ENCODE data around the gene RIOK3.

DNA sequence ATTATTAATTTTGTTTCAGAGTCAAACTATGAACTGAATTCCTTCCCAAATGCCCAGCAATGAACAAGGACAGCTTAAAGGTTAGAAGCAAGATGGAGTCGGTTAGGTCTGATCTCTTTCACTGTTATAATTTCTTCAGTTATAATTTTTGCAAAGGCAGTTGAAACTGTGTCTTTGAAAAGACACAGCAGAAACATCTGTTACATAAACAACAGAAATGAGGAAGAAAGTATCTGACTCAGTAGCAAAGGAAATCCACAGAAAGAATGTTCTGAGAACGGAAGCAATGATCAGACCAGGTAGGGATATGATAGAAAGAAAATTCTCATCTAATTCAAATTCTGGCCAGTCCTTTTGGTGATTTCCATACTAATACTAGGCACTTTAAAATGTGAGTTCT is 45.0 kb downstream of the RIOK3 start:
- TF ChIP-seq GABPA (IDR thresholded peaks at IDR 0.05 in 1 of 2, conservative IDR thresholded peaks at IDR 0.05 in 1 of 2) = no peak
- TF ChIP-seq CTCF (IDR thresholded peaks at IDR 0.05; ENCODE audit: low read depth, low read length, missing input control) = no peak
- no peak for TF ChIP-seq NR2F2 (IDR thresholded peaks at IDR 0.05)
- TF ChIP-seq RAD21 (IDR thresholded peaks at IDR 0.05) = no peak
- TF ChIP-seq, protein P1, sequence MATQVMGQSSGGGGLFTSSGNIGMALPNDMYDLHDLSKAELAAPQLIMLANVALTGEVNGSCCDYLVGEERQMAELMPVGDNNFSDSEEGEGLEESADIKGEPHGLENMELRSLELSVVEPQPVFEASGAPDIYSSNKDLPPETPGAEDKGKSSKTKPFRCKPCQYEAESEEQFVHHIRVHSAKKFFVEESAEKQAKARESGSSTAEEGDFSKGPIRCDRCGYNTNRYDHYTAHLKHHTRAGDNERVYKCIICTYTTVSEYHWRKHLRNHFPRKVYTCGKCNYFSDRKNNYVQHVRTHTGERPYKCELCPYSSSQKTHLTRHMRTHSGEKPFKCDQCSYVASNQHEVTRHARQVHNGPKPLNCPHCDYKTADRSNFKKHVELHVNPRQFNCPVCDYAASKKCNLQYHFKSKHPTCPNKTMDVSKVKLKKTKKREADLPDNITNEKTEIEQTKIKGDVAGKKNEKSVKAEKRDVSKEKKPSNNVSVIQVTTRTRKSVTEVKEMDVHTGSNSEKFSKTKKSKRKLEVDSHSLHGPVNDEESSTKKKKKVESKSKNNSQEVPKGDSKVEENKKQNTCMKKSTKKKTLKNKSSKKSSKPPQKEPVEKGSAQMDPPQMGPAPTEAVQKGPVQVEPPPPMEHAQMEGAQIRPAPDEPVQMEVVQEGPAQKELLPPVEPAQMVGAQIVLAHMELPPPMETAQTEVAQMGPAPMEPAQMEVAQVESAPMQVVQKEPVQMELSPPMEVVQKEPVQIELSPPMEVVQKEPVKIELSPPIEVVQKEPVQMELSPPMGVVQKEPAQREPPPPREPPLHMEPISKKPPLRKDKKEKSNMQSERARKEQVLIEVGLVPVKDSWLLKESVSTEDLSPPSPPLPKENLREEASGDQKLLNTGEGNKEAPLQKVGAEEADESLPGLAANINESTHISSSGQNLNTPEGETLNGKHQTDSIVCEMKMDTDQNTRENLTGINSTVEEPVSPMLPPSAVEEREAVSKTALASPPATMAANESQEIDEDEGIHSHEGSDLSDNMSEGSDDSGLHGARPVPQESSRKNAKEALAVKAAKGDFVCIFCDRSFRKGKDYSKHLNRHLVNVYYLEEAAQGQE (IDR thresholded peaks at IDR 0.05) = no peak
- TF ChIP-seq, protein P2, sequence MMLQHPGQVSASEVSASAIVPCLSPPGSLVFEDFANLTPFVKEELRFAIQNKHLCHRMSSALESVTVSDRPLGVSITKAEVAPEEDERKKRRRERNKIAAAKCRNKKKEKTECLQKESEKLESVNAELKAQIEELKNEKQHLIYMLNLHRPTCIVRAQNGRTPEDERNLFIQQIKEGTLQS (IDR thresholded peaks at IDR 0.05) = no peak
- no peak for TF ChIP-seq EGR1 (IDR thresholded peaks at IDR 0.05; ENCODE audit: low read depth in 2 of 2)
- TF ChIP-seq, protein P3, sequence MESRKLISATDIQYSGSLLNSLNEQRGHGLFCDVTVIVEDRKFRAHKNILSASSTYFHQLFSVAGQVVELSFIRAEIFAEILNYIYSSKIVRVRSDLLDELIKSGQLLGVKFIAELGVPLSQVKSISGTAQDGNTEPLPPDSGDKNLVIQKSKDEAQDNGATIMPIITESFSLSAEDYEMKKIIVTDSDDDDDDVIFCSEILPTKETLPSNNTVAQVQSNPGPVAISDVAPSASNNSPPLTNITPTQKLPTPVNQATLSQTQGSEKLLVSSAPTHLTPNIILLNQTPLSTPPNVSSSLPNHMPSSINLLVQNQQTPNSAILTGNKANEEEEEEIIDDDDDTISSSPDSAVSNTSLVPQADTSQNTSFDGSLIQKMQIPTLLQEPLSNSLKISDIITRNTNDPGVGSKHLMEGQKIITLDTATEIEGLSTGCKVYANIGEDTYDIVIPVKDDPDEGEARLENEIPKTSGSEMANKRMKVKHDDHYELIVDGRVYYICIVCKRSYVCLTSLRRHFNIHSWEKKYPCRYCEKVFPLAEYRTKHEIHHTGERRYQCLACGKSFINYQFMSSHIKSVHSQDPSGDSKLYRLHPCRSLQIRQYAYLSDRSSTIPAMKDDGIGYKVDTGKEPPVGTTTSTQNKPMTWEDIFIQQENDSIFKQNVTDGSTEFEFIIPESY (IDR thresholded peaks at IDR 0.05) = no peak
- no peak for TF ChIP-seq JUND (IDR thresholded peaks at IDR 0.05)
- TF ChIP-seq RXRA (IDR thresholded peaks at IDR 0.05) = no peak
- TF ChIP-seq HNF4G (IDR thresholded peaks at IDR 0.05) = no peak
- no peak for TF ChIP-seq TAF1 (conservative IDR thresholded peaks at IDR 0.05)

Data from liver (tissue), 3 donors.